Karpas-422 (cell line): ENCODE data around the gene MROH2B. TPM values are rescaled to one million over a fixed set of nuclear protein-coding genes. Genes with fewer than 3 reads are reported as not detected.

Experiments
- DNase-seq: peaks from one replicate; pipeline ENCODE4 v3.0.0-alpha.2; 2015
- H2AFZ ChIP-seq: fragments of 200-600 bp; sonication (generic); 2 replicates; pipeline ENCODE4 v1.6.1; 2014; ENCODE audit warnings: antibody characterized with exemption, low read length, mixed read lengths
- H3K27ac ChIP-seq: fragments of 200-600 bp; sonication (generic); 2 replicates; pipeline ENCODE4 v1.5.1; 2014; ENCODE audit warnings: mild to moderate bottlenecking, low read length, moderate library complexity
- H3K27me3 ChIP-seq: fragments of 200-600 bp; sonication (generic); 2 replicates; pipeline ENCODE4 v1.6.1; 2014; ENCODE audit warnings: low read length, mixed read lengths
- H3K36me3 ChIP-seq: fragments of 200-600 bp; sonication (generic); 2 replicates; pipeline ENCODE4 v1.6.1; 2014; ENCODE audit warnings: low read length, mixed read lengths; ENCODE audit not compliant: insufficient read depth
- H3K4me1 ChIP-seq: fragments of 200-600 bp; sonication (generic); 2 replicates; pipeline ENCODE4 v1.6.1; 2014; ENCODE audit warnings: mild to moderate bottlenecking, low read length, mixed read lengths
- H3K4me2 ChIP-seq: fragments of 200-600 bp; sonication (generic); 2 replicates; pipeline ENCODE4 v1.6.1; 2014; ENCODE audit warnings: low read length, low read depth, mild to moderate bottlenecking; ENCODE audit not compliant: poor library complexity, severe bottlenecking
- H3K4me3 ChIP-seq: fragments of 200-600 bp; sonication (generic); 2 replicates; pipeline ENCODE4 v1.5.1; 2014; ENCODE audit warnings: mild to moderate bottlenecking, antibody characterized with exemption, low read length, mixed read lengths
- H3K79me2 ChIP-seq: fragments of 200-600 bp; sonication (generic); 2 replicates; pipeline ENCODE4 v1.6.1; 2014; ENCODE audit warnings: mild to moderate bottlenecking, low read length, mixed read lengths
- H3K9ac ChIP-seq: fragments of 200-600 bp; sonication (generic); 2 replicates; pipeline ENCODE4 v1.6.0; 2014; ENCODE audit warnings: low read length
- H3K9me2 ChIP-seq: fragments of 200-600 bp; sonication (generic), shearing (Covaris generic); replicated peaks from 2 replicates; pipeline ENCODE4 v1.6.0; 2014; ENCODE audit warnings: mild to moderate bottlenecking, low read length, moderate library complexity; ENCODE audit not compliant: insufficient read depth
- H3K9me3 ChIP-seq: fragments of 300-700, 200-600 bp; sonication (generic); 2 replicates; pipeline ENCODE4 v1.6.1; 2014; ENCODE audit warnings: low read length, mixed read lengths
- H4K20me1 ChIP-seq: fragments of 200-600 bp; sonication (generic); 2 replicates; pipeline ENCODE4 v1.6.1; 2014; ENCODE audit warnings: mild to moderate bottlenecking, antibody characterized with exemption, low read length, low read depth; ENCODE audit not compliant: insufficient read depth
- total RNA-seq: library from RNA; depleted of rRNA; stranded (reverse); fragments of >200 nt; shearing (Covaris generic); gene quantifications from 2 replicates; pipeline ENCODE4 v1.2.3, GENCODE V29; 2014; ENCODE audit warnings: low replicate concordance

The MROH2B gene
- total RNA-seq, 1 experiment from 2014 or later = not detected

- Histone ChIP-seq H3K79me2 (no peaks in the 10 kb centered on the region), H3K9ac (no peak overlapping the region), H3K9me2 (no peaks in the 10 kb centered on the region), H2AFZ (no peak overlapping the region), H3K27me3 (no peaks in the 10 kb centered on the region), H3K9me3 (no peaks in the 10 kb centered on the region), H3K4me2 (no peak overlapping the region), H3K4me3 (no peak overlapping the region), H4K20me1 (no peaks in the 10 kb centered on the region), H3K27ac (no peak overlapping the region), H3K4me1 (no peaks in the 10 kb centered on the region), H3K36me3 (no peaks in the 10 kb centered on the region)
- no peak for DNase-seq
Observed at GRCh38 chr5:40991168-40991980, 79.8 kb downstream of the MROH2B start.

DNA sequence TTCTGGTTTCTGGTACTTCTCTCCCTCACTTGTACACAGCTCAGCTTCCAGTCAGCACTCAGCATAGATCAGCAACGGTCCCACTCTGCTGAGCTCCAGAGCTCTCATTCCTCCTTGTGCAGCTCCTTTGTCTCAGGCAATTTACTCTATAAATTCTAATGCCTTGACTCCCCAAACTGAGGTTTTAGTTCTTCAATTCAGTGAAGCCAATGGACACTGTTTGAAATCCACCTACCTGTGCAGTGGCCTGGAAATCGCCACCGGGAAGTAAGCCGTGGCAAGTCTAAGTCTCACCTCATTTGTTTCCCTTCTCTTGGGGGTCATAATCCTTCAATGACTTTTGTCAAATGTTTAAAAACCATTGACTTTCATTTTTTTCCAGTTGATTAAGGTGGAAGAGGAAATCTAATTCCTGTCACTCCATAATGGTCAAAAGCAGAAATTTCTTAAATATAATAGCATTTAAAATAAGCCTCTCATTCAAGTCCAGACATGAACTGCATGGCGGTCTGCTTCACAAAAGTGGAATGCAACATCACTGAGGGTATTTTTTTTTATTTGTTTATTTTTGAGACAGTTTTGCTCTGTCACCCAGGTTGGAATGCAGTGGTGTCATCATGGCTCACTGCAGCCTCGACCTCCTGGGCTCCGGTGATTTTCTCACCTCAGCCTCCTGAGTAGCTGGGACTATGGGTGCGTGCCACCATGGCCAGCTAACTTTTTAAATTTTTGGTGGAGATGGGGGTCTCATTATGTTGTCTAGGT, 82.2 kb downstream of the MROH2B start:
- no peak overlapping the region for H3K4me2 ChIP-seq
- no peak for DNase-seq
- H3K4me3 ChIP-seq = no peak overlapping the region
- no peaks in the 10 kb centered on the region for H4K20me1 ChIP-seq
- no peaks in the 10 kb centered on the region for H3K27me3 ChIP-seq
- no peak overlapping the region for H3K27ac ChIP-seq
- H2AFZ ChIP-seq = no peak overlapping the region
- no peaks in the 10 kb centered on the region for H3K9me2 ChIP-seq
- no peaks in the 10 kb centered on the region for H3K36me3 ChIP-seq
- H3K79me2 ChIP-seq = no peaks in the 10 kb centered on the region
- H3K9me3 ChIP-seq = no peaks in the 10 kb centered on the region
- H3K9ac ChIP-seq = no peak overlapping the region
- H3K4me1 ChIP-seq = no peaks in the 10 kb centered on the region

DNA sequence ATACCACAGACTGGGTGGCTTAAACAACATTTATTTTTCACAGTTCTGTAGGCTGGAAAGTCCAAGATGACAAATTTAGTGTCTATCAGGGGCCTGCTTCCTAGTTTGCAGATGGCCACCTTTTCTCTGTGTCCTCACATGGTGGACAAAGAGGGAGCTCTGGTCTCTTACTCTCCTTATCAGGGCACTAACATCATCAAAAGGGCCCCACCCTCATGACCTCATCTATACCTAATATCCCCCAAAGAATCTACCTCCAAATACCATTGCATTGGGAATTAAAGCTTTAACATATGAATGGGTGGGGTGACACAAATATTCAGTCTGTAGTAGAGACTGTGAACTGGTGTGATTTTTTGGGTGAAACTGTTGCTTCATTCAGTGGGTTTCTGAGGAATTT, 83.8 kb downstream of the MROH2B start:
- Histone ChIP-seq H3K9me2 (no peaks in the 10 kb centered on the region), H3K79me2 (no peaks in the 10 kb centered on the region), H3K9me3 (no peaks in the 10 kb centered on the region), H3K36me3 (no peaks in the 10 kb centered on the region), H4K20me1 (no peaks in the 10 kb centered on the region), H3K4me2 (no peak overlapping the region), H3K4me3 (no peak overlapping the region), H3K9ac (no peak overlapping the region), H3K4me1 (no peaks in the 10 kb centered on the region), H2AFZ (no peak overlapping the region), H3K27me3 (no peaks in the 10 kb centered on the region), H3K27ac (no peak overlapping the region)
- DNase-seq = no peak

DNA sequence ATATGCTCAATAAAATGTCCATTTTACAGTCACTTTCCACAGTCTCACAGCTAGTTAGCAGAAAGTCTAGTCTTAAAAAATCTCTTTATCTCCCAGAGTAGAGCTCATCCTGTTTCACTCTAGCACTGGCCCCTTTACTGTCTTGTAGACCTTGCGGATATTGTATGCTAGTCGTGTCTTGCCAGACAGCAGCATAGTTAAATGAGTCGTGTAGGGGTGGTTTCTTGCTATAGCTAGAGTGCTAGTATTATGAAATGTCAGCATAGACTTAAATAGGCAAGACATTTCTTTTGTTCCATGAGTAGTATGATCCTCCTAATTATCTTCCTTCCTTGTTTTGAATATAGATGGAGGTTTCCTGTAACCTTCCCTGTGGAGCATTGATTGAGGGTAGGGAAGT, 84.5 kb downstream of the MROH2B start:
- H3K27ac ChIP-seq = no peak overlapping the region
- H3K9me2 ChIP-seq = no peaks in the 10 kb centered on the region
- no peaks in the 10 kb centered on the region for H3K4me1 ChIP-seq
- no peak overlapping the region for H3K4me3 ChIP-seq
- no peaks in the 10 kb centered on the region for H3K27me3 ChIP-seq
- no peak overlapping the region for H2AFZ ChIP-seq
- H3K9ac ChIP-seq = no peak overlapping the region
- H4K20me1 ChIP-seq = no peaks in the 10 kb centered on the region
- DNase-seq = no peak
- H3K4me2 ChIP-seq = no peak overlapping the region
- no peaks in the 10 kb centered on the region for H3K79me2 ChIP-seq
- no peaks in the 10 kb centered on the region for H3K9me3 ChIP-seq
- no peaks in the 10 kb centered on the region for H3K36me3 ChIP-seq

GRCh38 chr5:40985501-40985900, 85.6 kb downstream of the MROH2B start:
- Histone ChIP-seq H3K9ac (no peak overlapping the region), H3K4me1 (no peaks in the 10 kb centered on the region)

GRCh38 chr5:40984884-40985283, 86.3 kb downstream of the MROH2B start:
- no peaks in the 10 kb centered on the region for H3K27me3 ChIP-seq
- no peak overlapping the region for H3K4me3 ChIP-seq
- H3K9me2 ChIP-seq = no peaks in the 10 kb centered on the region
- H3K79me2 ChIP-seq = no peaks in the 10 kb centered on the region
- no peak for DNase-seq
- H3K9me3 ChIP-seq = no peaks in the 10 kb centered on the region
- no peak overlapping the region for H2AFZ ChIP-seq
- no peaks in the 10 kb centered on the region for H3K36me3 ChIP-seq
- H3K4me1 ChIP-seq = no peaks in the 10 kb centered on the region
- no peak overlapping the region for H3K27ac ChIP-seq
- H4K20me1 ChIP-seq = no peaks in the 10 kb centered on the region
- H3K4me2 ChIP-seq = no peak overlapping the region
- H3K9ac ChIP-seq = no peak overlapping the region

More at GRCh38 chr5:40985501-40985900, 85.6 kb downstream of the MROH2B start:
- Histone ChIP-seq H3K9me3 (no peaks in the 10 kb centered on the region), H3K4me3 (no peak overlapping the region), H2AFZ (no peak overlapping the region), H3K27ac (no peak overlapping the region), H3K27me3 (no peaks in the 10 kb centered on the region), H3K36me3 (no peaks in the 10 kb centered on the region), H4K20me1 (no peaks in the 10 kb centered on the region), H3K4me2 (no peak overlapping the region), H3K79me2 (no peaks in the 10 kb centered on the region), H3K9me2 (no peaks in the 10 kb centered on the region)
- no peak for DNase-seq

- Histone ChIP-seq H4K20me1 (no peaks in the 10 kb centered on the region), H3K36me3 (no peaks in the 10 kb centered on the region), H2AFZ (no peak overlapping the region), H3K27ac (no peak overlapping the region), H3K9me2 (no peaks in the 10 kb centered on the region), H3K4me3 (no peak overlapping the region), H3K4me1 (no peaks in the 10 kb centered on the region), H3K79me2 (no peaks in the 10 kb centered on the region), H3K27me3 (no peaks in the 10 kb centered on the region), H3K4me2 (no peak overlapping the region), H3K9me3 (no peaks in the 10 kb centered on the region), H3K9ac (no peak overlapping the region)
- DNase-seq = no peak
Observed at GRCh38 chr5:40983781-40984180, 87.4 kb downstream of the MROH2B start.

DNA sequence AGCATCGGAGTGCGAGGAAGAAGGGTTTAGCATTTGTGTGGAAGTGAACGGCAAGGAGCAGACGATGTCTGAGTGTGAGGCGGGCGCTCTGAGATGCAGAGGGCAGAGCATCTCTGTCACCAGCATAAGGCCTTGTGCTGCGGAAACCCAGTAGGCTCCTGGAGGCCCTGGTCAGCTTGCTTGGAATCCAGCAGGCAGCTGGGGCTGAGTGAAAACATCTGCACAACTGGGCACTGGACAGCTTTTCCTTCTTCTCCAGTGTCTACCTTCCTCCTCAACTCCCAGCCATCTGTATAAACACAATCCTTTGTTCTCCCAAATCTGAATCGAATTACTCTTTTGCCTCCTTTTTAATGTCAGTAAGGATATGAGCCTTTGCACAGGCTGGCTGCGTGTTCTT, 89.7 kb downstream of the MROH2B start:
- no peaks in the 10 kb centered on the region for H4K20me1 ChIP-seq
- H3K4me3 ChIP-seq = no peak overlapping the region
- no peak for DNase-seq
- H3K79me2 ChIP-seq = no peaks in the 10 kb centered on the region
- H3K9ac ChIP-seq = no peak overlapping the region
- H2AFZ ChIP-seq = no peak overlapping the region; the same call in 1 of the 2 replicates
- no peaks in the 10 kb centered on the region for H3K27me3 ChIP-seq
- no peak overlapping the region for H3K27ac ChIP-seq
- no peaks in the 10 kb centered on the region for H3K9me3 ChIP-seq
- no peaks in the 10 kb centered on the region for H3K9me2 ChIP-seq
- H3K36me3 ChIP-seq = no peaks in the 10 kb centered on the region
- H3K4me1 ChIP-seq = no peaks in the 10 kb centered on the region
- no peak overlapping the region for H3K4me2 ChIP-seq
